ENCODE data around the gene MRPL41. TPM values are rescaled to one million over a fixed set of nuclear protein-coding genes. Genes with fewer than 3 reads are reported as not detected.

The MRPL41 gene
- total and polyA plus RNA-seq, 2 of the 13 experiments (the other 11 are each of a cell fraction or from before 2014, with no cell fraction given): 20.9 to 54.0 TPM

- TF ChIP-seq, protein P1, sequence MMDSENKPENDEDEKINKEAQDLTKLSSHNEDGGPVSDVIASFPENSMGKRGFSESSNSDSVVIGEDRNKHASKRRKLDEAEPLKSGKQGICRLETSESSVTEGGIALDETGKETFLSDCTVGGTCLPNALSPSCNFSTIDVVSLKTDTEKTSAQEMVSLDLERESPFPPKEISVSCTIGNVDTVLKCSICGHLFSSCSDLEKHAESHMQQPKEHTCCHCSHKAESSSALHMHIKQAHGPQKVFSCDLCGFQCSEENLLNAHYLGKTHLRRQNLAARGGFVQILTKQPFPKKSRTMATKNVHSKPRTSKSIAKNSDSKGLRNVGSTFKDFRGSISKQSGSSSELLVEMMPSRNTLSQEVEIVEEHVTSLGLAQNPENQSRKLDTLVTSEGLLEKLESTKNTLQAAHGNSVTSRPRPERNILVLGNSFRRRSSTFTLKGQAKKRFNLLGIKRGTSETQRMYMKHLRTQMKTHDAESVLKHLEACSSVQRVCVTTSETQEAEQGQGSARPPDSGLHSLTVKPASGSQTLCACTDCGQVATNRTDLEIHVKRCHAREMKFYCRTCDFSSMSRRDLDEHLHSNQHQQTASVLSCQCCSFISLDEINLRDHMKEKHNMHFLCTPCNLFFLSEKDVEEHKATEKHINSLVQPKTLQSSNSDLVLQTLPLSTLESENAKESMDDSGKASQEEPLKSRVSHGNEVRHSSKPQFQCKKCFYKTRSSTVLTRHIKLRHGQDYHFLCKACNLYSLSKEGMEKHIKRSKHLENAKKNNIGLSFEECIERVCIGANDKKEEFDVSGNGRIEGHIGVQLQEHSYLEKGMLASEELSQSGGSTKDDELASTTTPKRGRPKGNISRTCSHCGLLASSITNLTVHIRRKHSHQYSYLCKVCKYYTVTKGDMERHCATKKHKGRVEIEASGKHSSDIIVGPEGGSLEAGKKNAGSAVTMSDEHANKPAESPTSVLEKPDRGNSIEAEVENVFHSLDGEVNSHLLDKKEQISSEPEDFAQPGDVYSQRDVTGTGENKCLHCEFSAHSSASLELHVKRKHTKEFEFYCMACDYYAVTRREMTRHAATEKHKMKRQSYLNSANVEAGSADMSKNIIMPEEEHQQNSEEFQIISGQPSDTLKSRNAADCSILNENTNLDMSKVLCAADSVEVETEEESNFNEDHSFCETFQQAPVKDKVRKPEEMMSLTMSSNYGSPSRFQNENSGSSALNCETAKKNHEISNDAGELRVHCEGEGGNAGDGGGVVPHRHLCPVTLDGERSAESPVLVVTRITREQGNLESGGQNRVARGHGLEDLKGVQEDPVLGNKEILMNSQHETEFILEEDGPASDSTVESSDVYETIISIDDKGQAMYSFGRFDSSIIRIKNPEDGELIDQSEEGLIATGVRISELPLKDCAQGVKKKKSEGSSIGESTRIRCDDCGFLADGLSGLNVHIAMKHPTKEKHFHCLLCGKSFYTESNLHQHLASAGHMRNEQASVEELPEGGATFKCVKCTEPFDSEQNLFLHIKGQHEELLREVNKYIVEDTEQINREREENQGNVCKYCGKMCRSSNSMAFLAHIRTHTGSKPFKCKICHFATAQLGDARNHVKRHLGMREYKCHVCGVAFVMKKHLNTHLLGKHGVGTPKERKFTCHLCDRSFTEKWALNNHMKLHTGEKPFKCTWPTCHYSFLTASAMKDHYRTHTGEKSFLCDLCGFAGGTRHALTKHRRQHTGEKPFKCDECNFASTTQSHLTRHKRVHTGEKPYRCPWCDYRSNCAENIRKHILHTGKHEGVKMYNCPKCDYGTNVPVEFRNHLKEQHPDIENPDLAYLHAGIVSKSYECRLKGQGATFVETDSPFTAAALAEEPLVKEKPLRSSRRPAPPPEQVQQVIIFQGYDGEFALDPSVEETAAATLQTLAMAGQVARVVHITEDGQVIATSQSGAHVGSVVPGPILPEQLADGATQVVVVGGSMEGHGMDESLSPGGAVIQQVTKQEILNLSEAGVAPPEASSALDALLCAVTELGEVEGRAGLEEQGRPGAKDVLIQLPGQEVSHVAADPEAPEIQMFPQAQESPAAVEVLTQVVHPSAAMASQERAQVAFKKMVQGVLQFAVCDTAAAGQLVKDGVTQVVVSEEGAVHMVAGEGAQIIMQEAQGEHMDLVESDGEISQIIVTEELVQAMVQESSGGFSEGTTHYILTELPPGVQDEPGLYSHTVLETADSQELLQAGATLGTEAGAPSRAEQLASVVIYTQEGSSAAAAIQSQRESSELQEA (CRISPR knock-in tag; IDR thresholded peaks at IDR 0.05; ENCODE audit: not compliant biosample characterization): peak; percentile 36
- TF ChIP-seq, protein P2, sequence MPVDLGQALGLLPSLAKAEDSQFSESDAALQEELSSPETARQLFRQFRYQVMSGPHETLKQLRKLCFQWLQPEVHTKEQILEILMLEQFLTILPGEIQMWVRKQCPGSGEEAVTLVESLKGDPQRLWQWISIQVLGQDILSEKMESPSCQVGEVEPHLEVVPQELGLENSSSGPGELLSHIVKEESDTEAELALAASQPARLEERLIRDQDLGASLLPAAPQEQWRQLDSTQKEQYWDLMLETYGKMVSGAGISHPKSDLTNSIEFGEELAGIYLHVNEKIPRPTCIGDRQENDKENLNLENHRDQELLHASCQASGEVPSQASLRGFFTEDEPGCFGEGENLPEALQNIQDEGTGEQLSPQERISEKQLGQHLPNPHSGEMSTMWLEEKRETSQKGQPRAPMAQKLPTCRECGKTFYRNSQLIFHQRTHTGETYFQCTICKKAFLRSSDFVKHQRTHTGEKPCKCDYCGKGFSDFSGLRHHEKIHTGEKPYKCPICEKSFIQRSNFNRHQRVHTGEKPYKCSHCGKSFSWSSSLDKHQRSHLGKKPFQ (CRISPR knock-in tag; IDR thresholded peaks at IDR 0.05; ENCODE audit: insufficient replicate concordance): peak; percentile 59
- TF ChIP-seq RNF219 (CRISPR knock-in tag; IDR thresholded peaks at IDR 0.05) (no peak), ZNF530 (CRISPR knock-in tag; IDR thresholded peaks at IDR 0.05; ENCODE audit: low read depth) (no peak), GRHL1 (CRISPR knock-in tag; conservative IDR thresholded peaks at IDR 0.05) (no peak), SYNCRIP (IDR thresholded peaks at IDR 0.05; ENCODE audit: insufficient read depth, low read depth, low read length) (no peak), HNRNPK (IDR thresholded peaks at IDR 0.05; ENCODE audit: low read depth, low read length, poor library complexity, severe bottlenecking) (peak; percentile 49)
- TF ChIP-seq, protein P3, sequence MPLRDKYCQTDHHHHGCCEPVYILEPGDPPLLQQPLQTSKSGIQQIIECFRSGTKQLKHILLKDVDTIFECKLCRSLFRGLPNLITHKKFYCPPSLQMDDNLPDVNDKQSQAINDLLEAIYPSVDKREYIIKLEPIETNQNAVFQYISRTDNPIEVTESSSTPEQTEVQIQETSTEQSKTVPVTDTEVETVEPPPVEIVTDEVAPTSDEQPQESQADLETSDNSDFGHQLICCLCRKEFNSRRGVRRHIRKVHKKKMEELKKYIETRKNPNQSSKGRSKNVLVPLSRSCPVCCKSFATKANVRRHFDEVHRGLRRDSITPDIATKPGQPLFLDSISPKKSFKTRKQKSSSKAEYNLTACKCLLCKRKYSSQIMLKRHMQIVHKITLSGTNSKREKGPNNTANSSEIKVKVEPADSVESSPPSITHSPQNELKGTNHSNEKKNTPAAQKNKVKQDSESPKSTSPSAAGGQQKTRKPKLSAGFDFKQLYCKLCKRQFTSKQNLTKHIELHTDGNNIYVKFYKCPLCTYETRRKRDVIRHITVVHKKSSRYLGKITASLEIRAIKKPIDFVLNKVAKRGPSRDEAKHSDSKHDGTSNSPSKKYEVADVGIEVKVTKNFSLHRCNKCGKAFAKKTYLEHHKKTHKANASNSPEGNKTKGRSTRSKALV (CRISPR knock-in tag; IDR thresholded peaks at IDR 0.05): no peak
- TF ChIP-seq, protein P4, sequence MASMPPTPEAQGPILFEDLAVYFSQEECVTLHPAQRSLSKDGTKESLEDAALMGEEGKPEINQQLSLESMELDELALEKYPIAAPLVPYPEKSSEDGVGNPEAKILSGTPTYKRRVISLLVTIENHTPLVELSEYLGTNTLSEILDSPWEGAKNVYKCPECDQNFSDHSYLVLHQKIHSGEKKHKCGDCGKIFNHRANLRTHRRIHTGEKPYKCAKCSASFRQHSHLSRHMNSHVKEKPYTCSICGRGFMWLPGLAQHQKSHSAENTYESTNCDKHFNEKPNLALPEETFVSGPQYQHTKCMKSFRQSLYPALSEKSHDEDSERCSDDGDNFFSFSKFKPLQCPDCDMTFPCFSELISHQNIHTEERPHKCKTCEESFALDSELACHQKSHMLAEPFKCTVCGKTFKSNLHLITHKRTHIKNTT (CRISPR knock-in tag; IDR thresholded peaks at IDR 0.05): no peak
Observed at GRCh38 chr9:137578518-137579258, 27.0 kb downstream of the MRPL41 start, which contains the start of gene DPH7 (continued).

Measured in HepG2 (cell line).